HG02759 (cell line): Measurements from ENCODE around the gene IGBP1.
"Not testable (repeated sequence)": the region's sequence is repeated elsewhere in the genome, so short reads cannot be mapped to it uniquely, and the experiment has no call there.

ENCODE experiments used
- ATAC-seq: cut with Tn5 transposase; IDR thresholded peaks from one replicate; pipeline ENCODE4 v1.9.1; 2021; ENCODE audit warnings: mild to moderate bottlenecking, moderate library complexity; ENCODE audit not compliant: unreplicated experiment

Gene IGBP1

DNA sequence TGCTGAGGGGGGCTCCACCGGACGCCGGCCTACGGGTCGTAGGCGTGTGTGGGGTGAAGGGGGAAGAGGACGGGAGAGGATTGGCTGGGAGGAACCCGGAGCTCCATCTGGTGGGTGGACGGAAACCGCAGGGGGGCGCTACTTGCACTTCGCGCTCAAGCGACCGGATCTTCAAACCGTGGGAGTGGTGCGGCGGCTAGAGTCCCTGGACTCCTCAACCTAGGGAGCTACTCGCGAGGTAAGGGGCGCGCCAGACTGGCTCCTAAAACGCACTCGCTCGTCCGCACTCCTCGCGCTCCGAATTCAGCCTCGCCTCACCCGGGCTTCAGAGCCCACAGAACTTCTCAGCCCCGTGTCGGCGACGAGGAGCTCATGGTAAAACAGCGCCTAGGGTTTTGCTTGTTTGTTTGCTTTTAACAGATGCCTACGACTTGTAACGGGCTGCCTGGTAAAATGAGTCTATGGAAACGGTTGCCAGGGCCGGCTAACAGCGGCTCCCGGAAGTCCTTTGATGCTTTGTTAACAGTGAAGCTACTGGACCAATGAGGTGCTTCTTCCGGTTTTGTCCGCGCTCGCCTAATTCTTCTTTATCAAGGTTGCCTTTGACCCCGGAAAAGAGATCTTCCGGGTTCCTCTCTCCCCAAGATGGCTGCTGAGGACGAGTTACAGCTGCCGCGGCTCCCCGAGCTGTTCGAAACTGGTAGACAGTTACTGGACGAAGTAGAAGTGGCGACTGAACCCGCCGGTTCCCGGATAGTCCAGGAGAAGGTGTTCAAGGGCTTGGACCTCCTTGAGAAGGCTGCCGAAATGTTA lies at the start of gene IGBP1:
TSS of gene IGBP1 (plus strand) at position 145 of the 813 bp plus-strand sequence. CDS start at position 646, 501 bp downstream.
- peak; percentile 89 for ATAC-seq

DNA sequence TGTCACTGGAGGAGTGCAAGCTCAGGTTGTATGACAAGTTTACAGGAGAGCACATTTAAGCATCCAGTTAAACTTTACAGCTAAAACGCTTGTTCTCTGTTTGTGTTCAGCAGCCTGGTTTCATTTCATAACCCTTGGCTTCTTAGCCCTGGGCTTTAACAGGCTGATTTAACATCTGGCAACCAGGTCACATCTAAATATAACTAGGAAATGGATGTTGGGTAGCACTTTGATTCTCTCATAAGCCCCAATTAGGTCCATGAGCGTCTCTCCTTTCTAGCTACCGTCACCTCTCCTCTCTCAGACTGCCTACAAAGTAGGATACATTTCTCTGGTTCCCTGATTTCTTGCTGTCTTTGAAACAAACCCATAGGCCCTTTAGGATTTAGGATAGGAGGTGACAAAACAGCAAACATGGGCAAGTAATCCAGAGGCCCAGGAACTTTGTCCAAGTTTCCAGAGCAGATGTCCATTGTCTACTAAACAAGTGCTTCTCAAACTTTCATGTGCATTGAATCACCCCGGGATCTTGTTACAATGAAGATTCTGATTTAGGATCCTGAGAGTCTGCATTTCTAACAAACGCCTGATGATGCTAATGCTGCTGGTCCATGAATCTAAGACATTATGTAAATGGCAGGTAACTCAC lies 48.5 kb upstream of the IGBP1 start:
- no peak for ATAC-seq

DNA sequence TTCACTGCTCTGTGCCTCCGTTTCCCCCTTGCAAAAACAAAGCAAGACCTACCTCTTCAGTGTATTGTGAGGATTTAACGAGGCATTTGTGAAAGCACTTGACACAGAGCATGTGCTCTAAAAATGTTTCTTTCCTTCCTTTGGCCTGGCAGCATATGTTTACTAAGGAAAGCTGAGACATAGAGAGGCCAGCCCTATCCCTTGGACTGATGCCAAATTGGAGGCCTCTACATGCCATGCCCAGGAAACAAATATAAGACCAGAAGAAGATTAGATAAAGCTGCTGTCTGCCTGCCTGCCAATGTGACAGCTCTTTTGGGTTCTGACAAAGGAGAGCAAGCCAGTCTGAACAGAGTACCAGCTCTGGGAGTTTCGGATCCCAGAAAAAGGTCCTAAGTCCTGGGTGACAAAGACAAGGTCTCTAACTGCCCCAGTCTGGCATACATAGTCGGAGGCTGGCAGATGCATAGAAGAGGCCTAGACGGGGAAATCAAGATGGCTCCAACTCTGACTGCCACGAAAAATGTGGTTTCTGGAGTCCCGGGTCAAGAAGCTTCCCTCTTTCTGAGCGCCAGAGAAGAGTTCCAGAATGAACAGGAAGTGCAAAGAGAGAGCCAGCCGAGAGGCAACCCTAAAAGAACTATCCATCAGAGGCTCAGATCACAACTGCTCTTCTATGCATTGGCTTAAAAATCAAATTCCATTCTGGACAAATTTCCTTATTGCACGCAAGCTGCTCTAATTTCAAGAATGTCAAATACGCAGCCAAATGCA lies 45.2 kb upstream of the IGBP1 start:
- no peak for ATAC-seq

DNA sequence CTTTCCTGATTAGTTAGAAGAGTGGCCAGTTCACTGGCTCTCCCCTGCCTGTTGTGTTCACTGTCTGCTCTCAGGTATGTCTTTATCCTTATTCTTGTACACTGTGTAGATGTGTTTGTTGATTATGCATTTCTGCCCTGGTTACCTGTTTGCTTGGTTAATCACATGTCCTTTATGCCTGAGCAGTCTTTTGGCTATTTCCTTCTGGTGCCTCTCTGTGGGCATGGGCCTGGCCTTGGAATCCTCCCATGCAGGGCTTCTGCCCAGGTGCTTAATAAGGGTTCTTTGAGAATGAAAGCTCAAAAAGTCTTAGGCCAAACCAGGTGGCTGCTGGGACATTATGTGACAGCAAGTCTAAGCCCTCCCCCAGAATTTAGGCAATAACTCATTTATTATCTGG lies 44.5 kb upstream of the IGBP1 start:
- no peak for ATAC-seq

DNA sequence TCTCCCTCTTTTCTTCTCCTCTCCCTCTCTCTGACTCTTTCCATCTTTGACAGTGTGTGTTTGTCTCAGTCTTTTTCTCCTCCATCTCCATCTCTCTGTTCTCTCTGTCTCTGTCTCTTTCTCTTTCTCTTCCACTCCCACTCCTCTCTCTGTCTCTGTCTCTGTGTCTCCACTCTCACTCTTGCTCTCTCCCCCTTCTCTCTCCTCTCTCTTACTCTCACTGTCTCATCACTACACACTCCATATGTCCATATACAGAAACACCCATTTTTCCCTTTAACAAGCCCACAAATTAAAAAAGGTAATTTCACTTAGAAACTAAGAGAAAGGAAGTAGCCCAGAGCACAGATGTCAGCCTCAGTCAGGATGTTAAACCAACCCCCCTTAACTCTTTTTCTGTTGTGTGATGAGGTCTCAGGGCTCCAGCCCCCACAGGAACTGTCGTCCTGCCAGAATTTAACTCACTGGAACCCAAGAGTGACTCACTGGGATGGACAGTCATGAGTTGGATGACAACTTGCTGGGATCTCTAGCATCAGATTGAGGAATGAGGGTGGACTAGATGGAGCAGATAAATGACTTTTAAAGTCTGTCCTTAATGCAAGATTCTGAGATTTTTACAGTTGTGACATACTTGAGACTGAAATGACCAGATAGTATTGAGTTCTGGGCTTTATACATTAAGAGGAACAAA lies 43.5 kb upstream of the IGBP1 start:
- ATAC-seq: no peak

DNA sequence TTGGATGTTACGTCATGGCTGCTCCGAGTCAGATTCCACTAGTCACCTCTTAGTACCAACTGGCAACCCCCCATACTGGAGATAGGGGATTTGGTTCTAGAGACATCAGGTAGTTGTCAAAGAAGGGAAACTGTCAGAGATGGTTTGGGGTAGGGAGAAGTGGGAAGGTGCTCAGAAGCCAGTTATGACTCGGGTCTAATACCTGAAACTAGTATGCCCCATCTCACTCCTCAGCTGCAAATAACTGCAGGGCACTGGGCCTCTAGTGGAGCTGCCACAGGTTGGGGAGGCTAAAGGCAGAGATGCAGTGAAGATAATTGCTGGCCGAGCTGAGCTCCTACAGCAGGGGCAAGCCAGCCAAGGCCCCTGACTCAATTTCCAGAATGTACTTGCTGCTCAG lies 41.0 kb upstream of the IGBP1 start:
- no peak for ATAC-seq

DNA sequence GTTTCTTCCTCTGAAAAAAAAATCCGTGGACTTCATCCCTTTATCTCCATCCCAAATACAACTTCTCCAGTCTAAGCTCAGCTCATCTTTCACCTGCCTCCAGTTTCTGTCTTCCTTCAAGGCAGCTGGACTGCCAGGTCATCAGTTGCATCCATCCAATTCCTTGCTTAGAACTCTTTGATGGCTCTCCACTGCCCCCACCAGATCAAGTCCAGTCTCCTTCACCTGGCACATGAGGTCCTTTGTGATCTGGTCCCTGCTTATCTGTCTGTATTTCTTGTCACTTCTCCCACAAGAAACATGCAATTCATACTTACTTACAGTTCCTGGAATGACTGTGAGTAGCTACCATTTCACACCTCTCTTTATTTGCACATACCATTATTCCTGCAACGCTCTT lies 37.2 kb upstream of the IGBP1 start:
- ATAC-seq: no peak

DNA sequence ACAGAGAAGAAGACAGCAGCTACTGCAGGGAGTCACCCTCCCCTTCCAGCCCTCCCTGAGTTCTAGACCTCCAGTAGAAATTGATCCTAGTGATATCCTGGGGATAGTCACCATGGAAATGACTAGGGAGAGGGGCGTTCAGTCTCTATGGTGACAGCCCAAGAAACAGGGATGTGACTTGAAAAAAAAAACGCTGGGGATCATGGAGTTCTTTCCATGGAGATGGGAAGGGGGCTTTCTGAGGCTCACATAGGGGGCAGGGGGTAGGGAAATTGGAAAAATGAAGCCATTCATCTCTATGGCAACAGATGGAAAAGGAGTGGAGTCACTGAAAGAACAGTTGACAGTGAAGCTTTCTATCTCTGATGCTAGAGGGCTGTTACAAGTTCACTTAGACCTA lies 28.0 kb upstream of the IGBP1 start:
- no peak for ATAC-seq

DNA sequence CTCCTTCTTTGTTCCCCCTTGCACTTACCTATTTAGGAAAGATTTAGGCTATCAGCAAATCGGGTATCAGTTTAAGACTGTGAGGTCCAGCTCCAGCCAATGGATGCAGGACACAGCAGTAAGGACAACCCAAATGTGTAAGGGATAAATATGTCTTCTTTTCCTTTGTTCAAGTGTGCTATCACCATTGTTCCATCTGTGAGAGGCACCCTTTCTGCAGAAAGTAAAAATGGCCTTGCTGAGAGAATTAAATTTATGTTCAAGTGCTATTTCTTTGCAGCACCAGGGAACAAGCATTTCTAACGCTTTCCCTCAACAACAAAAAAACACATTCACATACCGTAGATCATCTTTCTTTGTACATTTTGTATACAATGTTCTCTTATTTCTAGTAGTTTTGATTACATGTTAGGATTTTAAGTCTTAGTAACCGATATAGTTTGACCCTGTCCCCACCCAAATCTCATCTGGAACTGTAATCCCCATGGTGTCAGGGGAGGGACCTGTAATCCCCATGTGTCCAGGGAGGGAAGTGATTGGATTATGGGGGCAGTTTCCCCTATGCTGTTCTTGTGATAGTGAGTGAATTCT lies 21.7 kb upstream of the IGBP1 start:
- ATAC-seq: not testable (repeated sequence)

DNA sequence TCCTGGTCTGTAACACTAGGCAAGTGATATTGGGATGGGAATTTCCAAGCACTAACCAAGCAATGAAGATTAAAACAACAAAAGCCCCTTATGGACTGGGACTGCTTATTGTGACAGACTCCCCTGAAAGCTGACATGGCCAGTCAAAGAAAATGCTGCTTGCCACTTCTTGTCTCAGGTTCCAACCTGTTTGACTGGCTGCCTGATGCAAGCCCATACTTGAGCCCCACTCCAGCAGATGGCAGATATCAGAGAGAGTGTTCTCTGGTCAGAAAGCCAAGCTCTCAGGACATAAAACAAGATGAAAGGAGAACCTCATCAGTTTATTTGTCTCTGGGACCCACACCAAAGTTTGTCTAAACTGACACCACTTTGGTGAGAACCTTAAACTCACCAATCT lies 15.5 kb upstream of the IGBP1 start:
- no peak for ATAC-seq

DNA sequence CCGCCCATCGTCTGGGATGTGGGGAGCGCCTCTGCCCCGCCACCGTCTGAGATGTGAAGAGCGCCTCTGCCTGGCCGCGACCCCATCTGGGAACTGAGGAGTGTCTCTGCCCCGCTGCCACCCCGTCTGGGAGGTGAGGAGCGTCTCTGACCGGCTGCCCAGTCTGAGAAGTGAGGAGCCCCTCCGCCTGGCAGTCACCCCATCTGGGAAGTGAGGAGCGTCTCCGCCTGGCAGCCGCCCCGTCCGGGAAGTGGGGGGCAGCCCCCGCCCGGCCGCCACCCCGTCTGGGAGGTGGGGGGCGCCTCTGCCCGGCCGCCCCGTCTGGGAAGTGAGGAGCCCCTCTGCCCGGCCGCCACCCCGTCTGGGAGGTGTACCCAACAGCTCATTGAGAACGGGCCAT lies 10.2 kb upstream of the IGBP1 start:
- not testable (repeated sequence) for ATAC-seq

DNA sequence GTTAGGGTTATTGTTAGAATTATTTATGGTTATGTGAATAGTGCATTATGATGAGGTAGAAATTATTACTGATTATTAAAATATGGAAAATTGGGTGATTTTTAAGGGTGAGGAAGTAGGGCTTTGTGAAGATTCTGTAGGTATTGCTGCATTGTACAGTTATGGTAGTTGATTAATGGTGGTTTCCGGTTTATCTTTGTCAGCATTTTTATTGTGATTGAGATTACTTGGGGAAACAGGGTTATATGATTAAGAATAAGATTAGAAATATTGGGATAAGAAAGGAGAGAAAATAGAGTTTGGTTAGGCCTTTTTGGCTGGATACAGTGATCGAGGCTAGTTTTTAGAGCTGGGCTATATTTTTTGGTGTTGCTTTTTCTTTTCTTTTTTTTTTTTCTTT lies 8.6 kb upstream of the IGBP1 start:
- ATAC-seq: no peak

DNA sequence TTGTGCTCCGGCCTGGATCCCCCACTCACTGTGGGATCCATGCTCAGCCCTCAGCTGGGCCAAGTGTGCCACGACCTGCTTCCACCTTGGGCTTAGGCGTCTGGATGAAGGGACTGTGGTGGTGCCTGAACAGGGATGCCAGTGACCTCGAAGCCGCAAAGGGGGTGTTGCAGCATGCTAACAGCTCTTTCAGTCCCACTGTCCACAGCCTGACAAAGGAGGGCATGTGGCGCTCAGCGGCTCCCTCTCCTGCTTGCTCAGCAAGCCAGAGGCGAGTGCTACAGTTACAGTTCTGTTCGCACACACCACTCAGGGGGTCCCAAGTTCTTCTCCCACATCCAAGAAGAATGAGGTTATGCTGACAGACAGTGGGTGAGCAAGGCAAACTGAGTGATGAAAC lies 5.2 kb upstream of the IGBP1 start:
- no peak for ATAC-seq

DNA sequence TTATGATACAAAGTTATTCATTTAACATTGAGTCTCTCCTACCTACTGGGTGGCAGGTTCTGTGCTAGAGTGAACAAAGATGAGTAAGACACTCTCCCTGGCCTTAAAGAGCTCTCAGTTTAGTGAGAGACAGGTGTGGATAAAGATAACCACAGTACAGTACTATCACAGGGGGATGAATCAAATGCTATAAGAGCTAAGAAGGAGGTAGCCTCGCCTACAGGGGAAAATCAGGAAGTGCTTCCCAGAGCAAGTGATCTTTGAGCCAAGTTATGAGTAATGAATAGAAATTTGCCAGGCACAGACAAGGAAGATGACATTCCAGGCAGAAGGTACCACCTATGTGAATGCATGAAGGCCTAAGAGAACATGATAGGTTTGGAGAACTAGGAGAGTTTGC lies 3.4 kb upstream of the IGBP1 start:
- no peak for ATAC-seq

DNA sequence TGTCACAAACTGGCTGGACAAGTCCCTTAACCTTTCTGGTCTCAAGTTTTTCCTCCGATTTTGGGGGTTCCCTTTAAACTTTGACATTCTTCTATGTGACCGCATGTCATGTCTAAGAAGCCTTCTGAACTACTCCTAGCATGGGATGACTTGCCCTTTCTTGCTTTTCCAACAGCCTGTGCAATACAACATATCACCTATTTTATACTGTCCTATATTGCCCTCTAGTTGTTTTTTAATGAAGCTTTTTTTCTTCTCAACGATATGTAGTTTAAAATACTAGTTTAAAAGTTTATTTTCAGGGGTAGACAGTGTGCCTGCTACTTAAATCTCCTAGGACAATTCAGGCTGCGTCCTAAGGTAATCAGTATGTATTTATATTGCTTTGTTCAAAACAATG lies 1.0 kb upstream of the IGBP1 start:
- ATAC-seq: no peak

DNA sequence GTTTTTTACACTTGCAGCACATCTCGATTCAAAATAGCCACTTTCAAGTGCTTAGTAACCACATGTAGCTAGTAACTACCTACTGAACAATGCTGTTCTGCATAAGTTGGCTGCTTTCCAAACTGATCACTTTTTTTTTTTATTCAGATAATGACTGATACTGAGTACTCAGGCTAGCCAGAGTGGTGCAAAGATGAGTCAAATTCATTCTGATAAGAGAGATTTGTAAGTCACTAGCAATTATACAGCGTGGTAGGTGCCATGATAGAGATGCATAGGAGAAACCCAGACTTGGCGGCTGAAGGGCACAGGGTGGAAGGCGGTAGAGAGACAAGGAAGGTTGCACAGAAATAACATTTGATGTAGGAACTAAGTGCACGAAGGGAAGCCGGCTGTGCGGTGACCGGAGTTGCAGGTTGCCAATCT lies 357 bp upstream of the IGBP1 start:
- ATAC-seq: peak; percentile 31

DNA sequence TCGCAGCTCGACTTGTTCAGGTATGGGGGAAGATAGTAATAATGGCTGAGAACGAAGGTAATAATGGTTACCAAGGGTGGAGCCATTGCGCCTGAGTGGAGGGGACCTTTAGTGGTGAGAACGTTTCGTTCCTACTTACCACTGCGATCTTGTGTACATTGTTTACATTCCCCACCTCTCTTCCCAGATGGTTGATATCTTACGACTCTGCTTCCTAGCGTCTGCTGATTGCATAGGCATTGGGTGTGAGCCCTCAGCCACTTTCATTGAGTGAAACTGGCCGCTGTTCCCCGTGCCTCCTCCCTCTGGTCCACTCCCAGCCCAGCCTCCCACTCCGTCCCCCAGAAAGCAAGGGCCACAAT lies 850 bp downstream of the IGBP1 start:
- peak; percentile 15 for ATAC-seq

DNA sequence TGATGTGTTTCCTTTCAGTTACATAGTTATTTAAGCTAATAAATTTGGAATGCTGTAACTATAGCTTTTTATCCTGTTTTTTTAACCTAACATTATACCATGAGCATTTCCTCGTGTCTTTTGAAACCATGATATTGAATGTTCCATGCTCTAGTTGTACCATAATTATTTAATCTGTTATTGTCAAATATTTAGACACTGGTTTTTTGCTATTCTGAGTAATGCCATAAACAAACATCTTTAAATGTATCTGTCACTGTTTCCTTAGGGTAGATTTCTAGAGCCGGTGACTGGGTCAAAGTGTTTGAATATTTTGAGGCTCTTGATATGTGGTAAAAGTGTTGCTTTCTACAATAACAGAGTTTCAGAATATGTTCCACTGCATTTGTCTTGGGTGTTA lies 5.4 kb downstream of the IGBP1 start:
- no peak for ATAC-seq

DNA sequence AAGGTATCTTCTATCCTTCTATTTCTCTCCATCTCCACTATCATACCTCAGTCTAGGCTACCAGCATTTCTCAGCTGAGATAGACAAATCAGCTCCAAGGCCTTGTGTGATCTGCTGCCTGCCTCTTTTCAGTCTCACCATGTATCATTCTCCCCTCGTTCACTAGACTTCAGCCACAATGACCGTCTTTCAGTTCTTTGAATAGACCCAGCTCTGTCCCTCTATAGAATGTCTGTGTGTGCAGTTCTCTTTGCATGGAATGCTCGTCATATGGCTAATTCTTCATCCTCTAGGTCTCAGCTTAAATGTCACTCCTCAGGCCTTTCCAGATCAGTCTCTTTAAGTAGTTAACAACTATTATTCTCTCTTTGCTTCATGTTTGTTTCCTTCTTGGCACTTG lies 6.5 kb downstream of the IGBP1 start:
- no peak for ATAC-seq

DNA sequence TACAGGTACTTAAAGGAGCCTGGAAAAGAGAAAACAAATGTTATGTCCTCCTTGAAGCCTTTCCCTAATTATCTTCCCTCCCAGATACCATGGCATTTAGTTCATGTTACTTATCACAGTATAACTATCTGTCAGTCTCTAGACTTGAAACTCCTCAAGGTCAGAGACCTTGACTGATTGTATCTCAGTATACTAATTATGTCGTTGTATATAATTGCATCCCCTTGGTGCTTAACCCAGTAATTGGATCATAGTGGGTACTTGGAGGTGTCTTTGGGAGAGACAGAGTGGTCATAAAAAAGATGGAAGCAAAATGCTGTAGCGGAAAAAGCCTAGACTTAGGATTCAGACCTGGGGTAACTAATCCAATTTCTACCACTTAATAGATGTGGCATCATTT lies 8.1 kb downstream of the IGBP1 start:
- no peak for ATAC-seq
